Effector memory CD4-positive, alpha-beta T cell (primary cell): ENCODE results near the gene SCUBE2.
"Not testable (repeated sequence)": the region's sequence is repeated elsewhere in the genome, so short reads cannot be mapped to it uniquely, and the experiment has no call there.

Experiments used
- DNase-seq, 3 donors: peaks; one replicate each; pipeline ENCODE4 v3.0.0-alpha.2; 2020
- H3K27ac ChIP-seq: 2 replicates; pipeline ENCODE4 v1.7.0; 2013; ENCODE audit warnings: mild to moderate bottlenecking, low read length, moderate library complexity; ENCODE audit not compliant: insufficient read depth, poor library complexity, severe bottlenecking
- H3K27me3 ChIP-seq: replicated peaks from 2 replicates; pipeline ENCODE4 v1.7.0; 2013; ENCODE audit warnings: mild to moderate bottlenecking, low read length; ENCODE audit not compliant: insufficient read depth, control insufficient read depth, poor library complexity, severe bottlenecking
- H3K36me3 ChIP-seq: 2 replicates; pipeline ENCODE4 v1.7.0; 2013; ENCODE audit warnings: mild to moderate bottlenecking, low read length, moderate library complexity; ENCODE audit not compliant: control insufficient read depth, insufficient read depth
- H3K4me1 ChIP-seq: 2 replicates; pipeline ENCODE4 v1.7.0; 2013; ENCODE audit warnings: low read length, mild to moderate bottlenecking; ENCODE audit not compliant: control insufficient read depth, insufficient read depth, poor library complexity, severe bottlenecking
- H3K4me3 ChIP-seq: 2 replicates; pipeline ENCODE4 v1.7.0; 2013; ENCODE audit warnings: low read length, low read depth, mild to moderate bottlenecking; ENCODE audit not compliant: insufficient read depth, poor library complexity, severe bottlenecking
- H3K9me3 ChIP-seq: 2 replicates; pipeline ENCODE4 v1.7.0; 2013; ENCODE audit warnings: mild to moderate bottlenecking, low read length, moderate library complexity; ENCODE audit not compliant: control insufficient read depth

Gene SCUBE2

GRCh38 chr11:9002920-9003572, 88.4 kb downstream of the SCUBE2 start:
- no peak for DNase-seq
- Histone ChIP-seq H3K27me3 (peaks cover 4% of the 10 kb centered on the region), H3K4me3 (peak overlapping the region; percentile 67), H3K27ac (no peak overlapping the region), H3K4me1 (peaks cover 18% of the 10 kb centered on the region), H3K36me3 (no peaks in the 10 kb centered on the region), H3K9me3 (no peaks in the 10 kb centered on the region)

GRCh38 chr11:9001736-9002135, 89.7 kb downstream of the SCUBE2 start:
- H3K27ac ChIP-seq: no peak overlapping the region
- H3K9me3 ChIP-seq: no peaks in the 10 kb centered on the region
- peaks cover 4% of the 10 kb centered on the region for H3K27me3 ChIP-seq
- peaks cover 18% of the 10 kb centered on the region for H3K4me1 ChIP-seq
- no peak for DNase-seq
- no peaks in the 10 kb centered on the region for H3K36me3 ChIP-seq
- H3K4me3 ChIP-seq: no peak overlapping the region

DNA sequence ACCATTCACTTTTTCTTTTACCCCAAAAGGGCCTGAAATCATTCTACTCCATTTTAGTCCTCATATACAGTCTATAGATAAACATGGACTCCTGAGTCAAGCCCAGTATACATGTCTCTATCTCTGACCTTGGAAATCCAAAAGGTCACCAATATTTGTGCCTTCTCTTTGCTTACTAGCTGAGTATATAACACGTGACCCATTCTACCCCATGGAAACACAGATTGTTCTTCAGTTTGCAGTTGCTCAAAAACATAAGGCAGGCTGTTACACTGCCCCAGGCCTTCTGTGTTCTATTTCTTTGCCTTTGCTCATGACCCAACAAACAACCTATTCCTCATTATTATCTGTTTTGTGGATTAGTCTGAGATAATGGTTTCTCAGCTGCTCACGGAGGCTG, 93.4 kb downstream of the SCUBE2 start:
- no peak for DNase-seq
- no peaks in the 10 kb centered on the region for H3K9me3 ChIP-seq
- peaks cover 2% of the 10 kb centered on the region for H3K27me3 ChIP-seq
- peaks cover 4% of the 10 kb centered on the region for H3K4me1 ChIP-seq
- H3K4me3 ChIP-seq: no peak overlapping the region
- no peak overlapping the region for H3K27ac ChIP-seq
- H3K36me3 ChIP-seq: no peaks in the 10 kb centered on the region

- Histone ChIP-seq H3K4me3 (no peak overlapping the region), H3K27me3 (no peaks in the 10 kb centered on the region), H3K36me3 (no peaks in the 10 kb centered on the region), H3K27ac (no peak overlapping the region), H3K4me1 (no peaks in the 10 kb centered on the region), H3K9me3 (no peaks in the 10 kb centered on the region)
- DNase-seq: no peak
Measured at GRCh38 chr11:8997451-8997850, 93.9 kb downstream of the SCUBE2 start.

- H3K27me3 ChIP-seq: no peaks in the 10 kb centered on the region
- no peaks in the 10 kb centered on the region for H3K4me1 ChIP-seq
- no peak overlapping the region for H3K4me3 ChIP-seq
- H3K36me3 ChIP-seq: no peaks in the 10 kb centered on the region
- DNase-seq: no peak
- H3K27ac ChIP-seq: no peak overlapping the region
- H3K9me3 ChIP-seq: no peaks in the 10 kb centered on the region
Measured at GRCh38 chr11:8989453-8989852, 101.9 kb downstream of the SCUBE2 start.

DNA sequence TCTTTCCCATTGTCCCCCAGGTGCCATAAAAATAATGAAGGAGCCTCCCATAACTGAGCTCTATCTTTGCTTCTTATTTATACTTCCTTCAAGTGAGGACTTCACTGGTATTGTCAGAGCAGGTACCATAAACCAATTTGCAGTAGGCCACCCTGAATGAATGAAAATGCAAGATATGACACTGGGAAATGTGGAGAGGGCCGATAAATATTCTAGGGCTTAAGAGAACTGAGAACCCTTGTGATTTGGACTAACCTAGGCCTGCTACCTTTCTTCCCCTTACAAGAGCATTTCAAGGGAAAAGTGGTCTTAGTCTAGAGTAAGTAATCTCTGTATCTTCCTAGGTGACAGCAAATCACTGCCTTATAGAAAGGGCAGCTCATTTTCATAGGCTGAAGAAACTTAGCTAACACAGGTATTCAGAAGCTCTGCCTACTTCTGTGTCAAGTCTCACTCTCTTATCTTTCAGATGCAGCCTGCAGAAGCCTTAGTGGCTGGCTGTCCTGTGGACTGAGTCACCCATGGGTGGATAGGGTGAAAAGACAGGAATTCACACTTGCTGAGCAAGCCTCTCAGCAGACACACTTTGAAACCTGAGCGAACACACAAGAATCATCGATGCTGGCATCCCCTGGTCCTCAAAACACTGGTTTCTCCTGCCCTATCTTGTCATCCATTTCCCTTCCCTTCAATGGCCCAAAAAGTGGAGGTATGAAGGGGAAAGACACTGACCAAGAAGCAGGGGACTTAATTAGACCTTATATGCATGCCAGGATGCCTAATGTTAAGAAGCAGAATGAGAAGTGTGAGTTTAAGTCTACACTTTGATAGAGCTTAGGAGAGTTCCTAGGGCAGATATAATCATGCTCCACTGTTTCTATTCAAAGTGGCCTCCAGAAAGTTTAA, 102.8 kb downstream of the SCUBE2 start:
- no peaks in the 10 kb centered on the region for H3K27me3 ChIP-seq
- no peak for DNase-seq
- H3K36me3 ChIP-seq: no peaks in the 10 kb centered on the region
- H3K4me1 ChIP-seq: no peaks in the 10 kb centered on the region
- H3K9me3 ChIP-seq: no peaks in the 10 kb centered on the region
- no peak overlapping the region for H3K4me3 ChIP-seq
- no peak overlapping the region for H3K27ac ChIP-seq

DNA sequence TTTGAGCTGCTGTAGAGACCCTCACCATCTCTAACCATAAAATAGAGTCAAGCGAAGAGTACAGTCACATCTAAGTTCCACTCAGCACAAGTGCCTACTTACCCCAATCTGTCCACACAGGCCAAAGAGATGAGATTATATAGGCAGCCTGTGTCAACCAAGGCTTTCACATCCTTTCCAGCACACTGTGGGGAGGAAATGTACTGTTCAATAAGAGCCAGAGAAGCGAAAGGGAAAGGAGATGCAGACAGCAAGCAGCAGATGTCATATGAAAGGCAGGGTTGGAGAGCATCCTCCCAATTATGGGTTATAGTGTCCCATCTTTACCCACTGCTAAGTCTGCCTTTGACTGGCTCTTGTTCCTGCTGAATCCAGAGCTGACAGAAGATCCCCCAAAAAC, 104.0 kb downstream of the SCUBE2 start:
- Histone ChIP-seq H3K4me3 (no peak overlapping the region), H3K27me3 (no peaks in the 10 kb centered on the region), H3K36me3 (no peaks in the 10 kb centered on the region), H3K4me1 (no peaks in the 10 kb centered on the region), H3K27ac (no peak overlapping the region), H3K9me3 (no peaks in the 10 kb centered on the region)
- no peak for DNase-seq

GRCh38 chr11:8986772-8987171, 104.6 kb downstream of the SCUBE2 start:
- not testable (repeated sequence) for H3K4me1 ChIP-seq, DNase-seq, H3K4me3 ChIP-seq, H3K9me3 ChIP-seq, H3K27ac ChIP-seq, H3K27me3 ChIP-seq, H3K36me3 ChIP-seq

DNA sequence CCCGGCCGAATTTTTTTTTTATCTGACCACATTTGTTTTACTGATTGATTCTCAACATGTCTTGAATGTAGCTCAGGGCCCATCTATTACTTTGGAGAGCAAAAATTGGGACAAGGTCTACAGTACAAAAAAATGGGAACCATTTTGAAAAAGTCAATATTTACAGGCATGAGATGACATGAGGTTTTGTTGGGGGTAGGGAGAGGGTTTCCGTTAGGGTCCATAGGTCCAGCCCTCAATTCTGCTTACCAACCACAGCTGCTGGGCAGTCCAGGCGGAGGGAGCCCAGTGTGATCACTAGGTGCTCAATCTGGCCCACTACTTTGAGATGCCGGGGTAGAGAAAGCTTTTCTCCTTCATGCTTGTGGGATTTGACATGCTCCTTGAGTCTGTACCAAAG, 105.9 kb downstream of the SCUBE2 start:
- no peak for DNase-seq
- H3K36me3 ChIP-seq: no peaks in the 10 kb centered on the region

DNA sequence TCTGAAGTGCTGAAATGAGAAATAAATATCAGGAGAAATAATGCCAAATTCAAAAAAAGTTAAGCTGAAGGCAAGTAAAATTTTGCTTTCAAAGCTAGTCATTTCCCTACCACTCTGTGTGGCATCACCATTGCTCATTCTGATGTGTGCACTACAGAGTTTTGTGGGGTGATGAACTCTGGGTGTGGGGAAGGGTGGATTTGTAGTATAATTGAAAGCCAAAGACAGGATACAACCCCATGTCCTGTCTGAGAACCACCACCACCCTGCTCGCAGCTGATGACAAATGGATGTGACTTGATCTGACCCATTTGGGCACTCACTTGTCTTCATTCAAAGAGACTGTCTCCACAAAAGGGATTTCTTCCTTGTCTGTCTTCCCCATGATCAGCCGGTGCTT, 107.8 kb downstream of the SCUBE2 start:
- Histone ChIP-seq H3K9me3 (no peaks in the 10 kb centered on the region), H3K27me3 (no peaks in the 10 kb centered on the region), H3K27ac (no peak overlapping the region), H3K36me3 (no peaks in the 10 kb centered on the region), H3K4me3 (no peak overlapping the region), H3K4me1 (no peaks in the 10 kb centered on the region)
- DNase-seq: no peak

More for the DNA sequence above, 105.9 kb downstream of the SCUBE2 start:
- Histone ChIP-seq H3K4me1 (no peaks in the 10 kb centered on the region), H3K27ac (no peak overlapping the region), H3K9me3 (no peaks in the 10 kb centered on the region), H3K4me3 (no peak overlapping the region), H3K27me3 (no peaks in the 10 kb centered on the region)
